Measurements from ENCODE around the gene MORC4.

- TF ChIP-seq POLR2A (IDR thresholded peaks at IDR 0.05) = no peak
- TF ChIP-seq, protein P1, sequence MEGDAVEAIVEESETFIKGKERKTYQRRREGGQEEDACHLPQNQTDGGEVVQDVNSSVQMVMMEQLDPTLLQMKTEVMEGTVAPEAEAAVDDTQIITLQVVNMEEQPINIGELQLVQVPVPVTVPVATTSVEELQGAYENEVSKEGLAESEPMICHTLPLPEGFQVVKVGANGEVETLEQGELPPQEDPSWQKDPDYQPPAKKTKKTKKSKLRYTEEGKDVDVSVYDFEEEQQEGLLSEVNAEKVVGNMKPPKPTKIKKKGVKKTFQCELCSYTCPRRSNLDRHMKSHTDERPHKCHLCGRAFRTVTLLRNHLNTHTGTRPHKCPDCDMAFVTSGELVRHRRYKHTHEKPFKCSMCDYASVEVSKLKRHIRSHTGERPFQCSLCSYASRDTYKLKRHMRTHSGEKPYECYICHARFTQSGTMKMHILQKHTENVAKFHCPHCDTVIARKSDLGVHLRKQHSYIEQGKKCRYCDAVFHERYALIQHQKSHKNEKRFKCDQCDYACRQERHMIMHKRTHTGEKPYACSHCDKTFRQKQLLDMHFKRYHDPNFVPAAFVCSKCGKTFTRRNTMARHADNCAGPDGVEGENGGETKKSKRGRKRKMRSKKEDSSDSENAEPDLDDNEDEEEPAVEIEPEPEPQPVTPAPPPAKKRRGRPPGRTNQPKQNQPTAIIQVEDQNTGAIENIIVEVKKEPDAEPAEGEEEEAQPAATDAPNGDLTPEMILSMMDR (IDR thresholded peaks at IDR 0.05) = no peak
These were observed 14.9 kb upstream of the MORC4 start for GRCh38 chrX:107014936-107015335.

Measured in body of pancreas (tissue), 4 donors.